HG03159 (cell line): ENCODE results near the gene KCTD18.

ENCODE experiments used
- ATAC-seq: cut with Tn5 transposase; IDR thresholded peaks from one replicate; pipeline ENCODE4 v1.9.1; 2021; ENCODE audit warnings: mild to moderate bottlenecking, moderate library complexity; ENCODE audit not compliant: unreplicated experiment

KCTD18 gene

DNA sequence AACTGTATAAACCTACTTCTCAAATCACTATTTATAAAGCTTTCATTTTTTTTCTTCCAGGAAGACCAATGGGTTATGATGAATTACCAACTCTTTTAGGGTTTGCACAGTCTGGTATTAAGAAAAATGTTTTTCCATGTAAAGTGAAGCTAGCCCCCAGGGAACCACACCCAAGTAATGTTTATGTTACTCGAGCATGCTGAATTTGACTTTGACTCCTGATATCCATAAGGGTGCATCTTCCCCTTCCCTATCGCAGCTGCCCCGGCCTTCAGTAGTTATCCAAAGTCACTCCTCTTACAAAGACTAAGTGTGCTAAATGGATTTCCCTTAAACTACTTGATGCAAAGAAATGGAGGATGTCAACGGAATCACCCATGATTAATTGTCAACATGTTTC lies 21.7 kb downstream of the KCTD18 start:
- no peak for ATAC-seq

DNA sequence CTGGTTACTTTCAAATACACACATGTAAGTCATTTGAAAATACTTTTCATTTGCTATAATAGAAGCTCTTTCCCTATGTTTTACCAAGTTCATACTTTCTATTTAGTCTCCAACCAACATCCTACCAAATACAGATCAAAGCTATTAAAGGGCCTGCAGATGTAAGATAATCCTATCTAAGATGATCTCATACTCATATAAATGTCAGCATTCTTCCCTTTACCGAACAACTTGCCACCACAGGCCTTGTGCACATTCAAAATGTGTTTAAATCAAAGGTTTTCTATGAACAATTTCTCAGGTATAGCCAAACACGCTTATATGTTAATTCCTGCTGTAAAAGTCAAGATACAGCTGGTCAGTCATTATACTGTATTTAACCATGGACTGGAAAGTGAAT lies 23.3 kb downstream of the KCTD18 start:
- no peak for ATAC-seq

DNA sequence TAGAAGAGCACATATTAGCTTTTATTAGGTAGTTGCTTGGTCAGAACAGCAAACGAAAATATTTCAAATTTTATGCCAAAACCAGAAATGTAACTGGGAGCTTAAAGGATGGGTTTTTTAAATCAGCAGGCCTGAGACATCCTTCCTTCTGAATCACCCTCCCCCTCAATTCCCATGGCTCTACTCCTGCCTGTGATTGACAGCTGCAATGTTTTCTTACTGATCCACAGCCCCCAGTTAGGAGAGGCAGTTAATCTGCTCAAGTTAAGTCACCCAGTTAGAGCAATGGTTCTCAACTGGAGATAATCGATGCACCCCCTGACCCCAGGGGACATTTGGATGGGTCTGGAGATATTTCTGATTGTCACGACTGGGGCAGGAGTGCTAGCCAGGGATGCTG lies 24.9 kb downstream of the KCTD18 start:
- no peak for ATAC-seq

DNA sequence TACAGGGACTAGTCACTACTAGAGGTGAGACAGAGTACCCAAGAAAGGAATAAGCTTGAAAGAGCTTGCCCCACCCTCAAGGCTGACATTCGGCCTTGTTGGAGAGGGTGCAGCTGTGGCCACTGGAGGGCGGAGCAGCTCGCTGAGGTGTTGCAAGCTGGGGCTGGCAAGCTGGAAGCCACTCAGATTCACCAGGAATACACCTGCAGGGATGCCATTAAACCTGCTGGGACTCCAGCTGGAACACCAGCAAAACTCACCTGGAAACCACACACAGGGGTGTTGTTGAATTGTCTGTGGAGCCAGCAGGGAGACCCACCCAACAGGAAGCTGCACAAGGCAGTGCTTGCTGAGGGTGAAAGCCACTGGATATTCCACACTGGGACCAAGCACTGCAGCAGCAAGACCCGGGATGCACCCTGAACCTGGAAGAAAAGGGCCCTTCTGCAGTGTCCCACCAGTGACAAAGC lies 26.1 kb downstream of the KCTD18 start:
- ATAC-seq: peak; percentile 71

DNA sequence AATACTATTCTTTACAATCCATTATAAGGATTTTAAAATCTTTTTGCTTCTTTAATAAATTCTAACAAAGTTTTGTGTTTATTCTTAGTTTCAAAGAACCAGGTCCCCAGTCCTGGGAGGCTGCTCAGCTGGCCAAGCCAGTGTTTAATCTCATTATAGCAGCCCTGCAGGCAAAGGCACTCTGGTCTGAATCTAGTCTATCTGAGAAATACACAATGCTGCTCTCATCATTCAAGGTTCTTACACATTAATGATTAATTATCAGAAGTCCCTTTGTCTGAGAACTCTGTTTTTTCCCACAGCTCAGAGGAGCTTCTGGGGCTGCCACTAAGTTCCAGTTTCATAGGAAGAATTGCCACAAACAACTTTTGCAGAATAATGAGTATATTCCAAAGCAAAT lies 27.7 kb downstream of the KCTD18 start:
- ATAC-seq: peak; percentile 43

DNA sequence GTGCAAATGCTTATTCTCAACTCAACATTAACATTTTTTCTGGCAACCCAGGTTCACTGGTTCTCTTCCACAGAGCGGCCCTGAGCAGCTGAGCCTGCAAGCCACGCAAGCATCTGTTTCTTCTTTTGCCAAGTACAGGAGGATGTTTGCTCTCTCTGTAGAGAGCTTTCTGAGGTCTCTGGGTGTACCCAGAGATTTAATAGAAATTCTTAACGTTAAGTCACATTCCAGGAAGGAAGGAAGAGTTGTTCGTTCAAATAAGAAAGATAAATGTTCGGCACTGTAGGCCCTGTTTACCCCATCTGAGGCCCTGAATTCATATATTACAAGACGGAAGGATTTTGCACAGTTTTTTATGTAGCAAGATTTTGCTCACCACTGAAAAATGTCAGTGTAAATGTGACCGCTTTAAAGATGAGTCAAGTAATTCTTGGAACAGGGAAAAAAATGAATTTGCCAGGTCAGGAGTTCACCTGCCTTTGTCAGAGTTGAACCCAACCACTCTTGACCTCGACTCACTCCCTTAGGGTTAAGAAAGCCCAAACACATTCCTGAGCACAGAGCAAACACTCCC lies 30.1 kb downstream of the KCTD18 start:
- ATAC-seq: no peak

DNA sequence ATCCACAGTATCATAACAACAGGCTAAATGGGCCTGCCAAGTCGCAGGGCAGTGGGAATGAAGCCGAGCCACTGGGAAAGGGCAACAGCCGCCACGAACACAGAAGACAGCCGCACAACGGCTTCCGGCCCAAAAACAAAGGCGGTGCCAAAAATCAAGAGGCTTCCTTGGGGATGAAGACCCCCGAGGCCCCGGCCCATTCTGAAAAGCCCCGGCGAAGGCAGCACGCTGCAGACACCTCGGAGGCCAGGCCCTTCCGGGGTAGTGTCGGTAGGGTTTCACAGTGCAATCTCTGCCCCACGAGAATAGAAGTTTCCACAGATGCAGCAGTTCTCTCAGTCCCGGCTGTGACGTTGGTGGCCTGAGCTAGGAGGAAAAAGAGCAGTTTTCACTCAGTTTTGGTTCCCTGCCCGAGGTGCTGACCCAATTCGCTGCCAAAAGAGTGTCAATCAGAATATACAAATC lies 32.2 kb downstream of the KCTD18 start:
- ATAC-seq: no peak

DNA sequence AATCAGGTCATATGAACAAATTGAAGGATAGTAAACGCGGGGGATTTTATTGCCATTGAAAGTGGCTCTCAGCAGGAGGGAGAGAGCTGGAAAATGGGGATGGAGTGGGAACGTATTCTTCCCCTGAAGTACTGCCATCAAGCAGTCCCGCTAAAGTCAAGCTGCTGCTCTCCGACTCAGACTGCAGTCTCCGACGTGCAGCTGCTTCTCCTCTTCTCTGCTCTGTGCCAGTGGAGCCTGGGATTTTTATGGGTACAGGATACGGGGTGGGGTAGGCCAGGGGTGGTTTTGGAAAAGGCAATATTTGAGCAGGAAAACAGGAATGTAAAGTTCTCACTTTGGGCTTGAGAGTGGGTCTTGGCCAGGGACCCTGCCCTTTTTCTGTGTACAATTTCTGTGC lies 33.0 kb downstream of the KCTD18 start:
- ATAC-seq: no peak

DNA sequence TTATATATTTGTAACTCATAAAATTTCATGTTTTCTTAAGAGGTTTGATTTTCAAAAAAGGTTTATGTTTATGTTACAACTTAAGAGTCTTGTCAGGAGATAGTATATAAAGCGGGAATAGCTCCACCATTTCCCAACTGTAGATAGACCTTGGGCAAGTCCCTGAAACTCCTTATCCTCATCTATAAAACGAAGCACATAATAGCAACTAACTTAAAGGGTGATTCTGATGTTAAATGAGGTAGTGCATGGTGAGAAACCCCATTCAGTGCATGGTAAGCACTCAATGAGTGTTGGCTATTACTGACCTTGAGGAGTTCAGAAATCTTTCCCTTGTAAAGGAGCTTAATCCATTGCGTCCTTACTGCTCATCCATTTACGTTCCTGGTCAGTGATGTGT lies 34.1 kb downstream of the KCTD18 start:
- ATAC-seq: no peak

DNA sequence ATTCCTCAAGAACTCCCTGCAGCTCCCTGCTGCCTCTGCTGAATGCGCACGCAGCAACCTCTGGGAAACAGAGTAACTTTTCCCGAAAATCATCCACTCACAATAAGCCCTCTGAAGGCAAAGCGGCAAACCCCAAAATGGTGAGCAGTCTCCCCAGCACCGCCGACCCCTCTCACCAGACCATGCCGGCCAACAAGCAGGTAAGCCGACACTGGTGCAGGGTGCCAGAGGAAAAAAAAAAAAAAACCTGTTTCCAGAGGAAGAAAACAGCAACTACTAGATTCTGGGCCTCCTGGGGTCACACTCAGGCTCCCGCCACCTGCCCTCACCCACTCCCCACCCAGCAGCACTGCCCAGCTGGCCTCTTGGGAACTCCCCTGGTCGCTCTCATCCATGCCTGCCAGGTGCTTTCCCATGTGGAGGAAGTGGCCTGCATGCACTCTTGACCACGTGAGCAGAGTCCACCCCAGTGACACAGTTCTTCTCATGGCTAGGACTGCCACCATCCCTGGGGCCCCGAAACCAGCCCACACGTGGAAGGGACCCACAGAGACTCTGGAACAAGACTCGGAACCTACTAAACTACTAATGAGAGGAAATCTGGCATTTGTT lies 36.9 kb downstream of the KCTD18 start:
- ATAC-seq: no peak

DNA sequence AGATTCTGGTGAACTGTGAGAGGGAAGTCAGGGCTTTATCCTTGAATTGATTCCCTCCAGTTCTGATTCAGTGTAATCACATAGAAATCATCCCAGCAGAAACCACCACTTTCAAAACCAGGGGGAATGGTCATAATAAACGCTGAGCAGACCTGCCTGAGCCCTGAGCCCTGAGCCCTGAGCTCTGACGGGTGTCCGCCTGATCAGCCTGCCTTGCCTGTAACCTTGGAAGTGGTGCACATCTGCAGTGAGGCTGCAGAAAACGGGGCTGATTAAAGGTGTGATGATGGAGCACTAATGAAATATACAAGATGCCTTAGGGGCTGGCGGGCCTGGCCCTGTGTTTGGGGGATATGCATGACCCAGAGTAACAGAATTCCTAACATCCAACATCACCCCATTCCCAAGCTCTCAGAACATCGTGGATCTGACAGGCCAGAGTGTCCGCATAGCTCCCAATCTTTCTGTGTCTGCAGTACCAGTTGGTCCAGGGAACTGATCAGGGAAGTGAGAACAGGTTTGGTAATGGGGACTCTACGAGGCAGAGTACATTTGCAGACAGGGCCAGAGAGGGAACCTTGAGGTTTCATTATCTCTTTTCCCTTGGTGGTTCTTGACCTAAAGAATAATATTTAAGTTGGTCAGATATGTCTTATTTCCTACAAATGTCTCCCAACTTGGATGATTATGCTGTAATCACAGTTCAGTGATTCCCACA lies 37.8 kb downstream of the KCTD18 start:
- ATAC-seq: peak; percentile 12

DNA sequence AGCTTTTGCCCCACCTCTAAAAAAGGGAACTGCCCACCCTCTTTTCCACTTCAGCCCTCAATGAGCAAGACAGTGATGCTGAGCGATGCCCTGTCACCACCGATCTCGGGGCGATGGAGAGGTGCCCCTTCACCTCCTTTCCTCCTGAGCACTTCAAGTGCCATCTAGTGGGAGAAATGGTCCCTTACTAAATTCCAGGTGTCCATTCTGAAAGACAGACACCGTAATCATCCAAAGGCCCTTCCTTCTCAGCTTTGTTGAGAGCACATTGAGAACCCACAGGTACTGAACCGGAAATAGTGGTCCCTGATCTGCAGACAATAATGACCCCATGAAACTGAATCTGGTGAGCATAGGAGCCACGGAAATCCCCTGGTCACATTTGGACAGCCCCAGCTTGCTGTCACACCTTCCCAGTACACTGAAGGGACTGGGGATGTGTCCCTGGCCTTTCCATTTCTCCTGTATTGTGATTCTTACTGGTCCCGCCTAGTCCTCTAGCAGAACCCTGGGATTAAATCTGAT lies 38.5 kb downstream of the KCTD18 start:
- ATAC-seq: peak; percentile 82

DNA sequence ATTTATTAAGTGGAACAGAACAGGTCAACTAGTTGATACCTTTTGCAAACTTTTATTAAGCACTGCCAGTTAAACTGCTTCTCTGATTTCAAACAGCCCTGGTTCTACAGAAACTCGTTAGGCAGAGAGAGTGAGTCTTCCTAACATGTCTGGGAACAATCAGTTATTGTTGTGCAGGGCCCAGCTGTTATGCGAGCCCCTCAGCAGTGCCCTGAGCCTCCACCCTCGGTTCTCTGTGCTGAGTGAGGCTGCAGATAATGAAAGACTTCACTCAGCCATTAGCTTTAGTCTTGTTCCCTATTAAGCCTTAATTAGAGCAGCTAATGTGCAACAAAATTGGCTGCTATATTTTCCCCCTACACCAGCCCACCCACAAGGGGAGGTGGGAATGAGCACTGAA lies 39.6 kb downstream of the KCTD18 start:
- ATAC-seq: no peak

DNA sequence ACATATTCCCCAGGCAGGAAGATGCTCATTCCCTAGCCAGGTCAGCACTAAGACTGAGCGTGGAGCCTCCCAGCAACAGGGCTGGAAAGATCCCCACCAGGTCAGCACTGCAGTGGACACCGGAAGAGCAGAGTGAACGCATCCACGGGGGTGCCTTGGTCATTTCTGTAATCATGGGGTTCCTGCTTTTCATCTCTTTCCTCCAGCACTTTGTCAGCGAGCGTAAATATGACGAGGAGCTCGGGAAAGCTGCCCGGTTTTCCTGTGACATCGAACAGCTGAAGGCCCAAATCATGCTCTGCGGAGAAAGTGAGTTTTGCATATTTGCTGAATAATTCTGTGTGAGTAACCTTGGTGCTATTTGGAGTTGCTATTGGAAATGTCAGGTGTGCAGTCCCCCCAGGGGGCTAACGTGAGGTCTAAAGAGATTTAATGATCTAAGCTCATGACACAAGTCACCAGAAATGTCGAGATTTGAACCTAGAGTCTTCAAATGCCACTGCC lies 40.1 kb downstream of the KCTD18 start:
- ATAC-seq: no peak

DNA sequence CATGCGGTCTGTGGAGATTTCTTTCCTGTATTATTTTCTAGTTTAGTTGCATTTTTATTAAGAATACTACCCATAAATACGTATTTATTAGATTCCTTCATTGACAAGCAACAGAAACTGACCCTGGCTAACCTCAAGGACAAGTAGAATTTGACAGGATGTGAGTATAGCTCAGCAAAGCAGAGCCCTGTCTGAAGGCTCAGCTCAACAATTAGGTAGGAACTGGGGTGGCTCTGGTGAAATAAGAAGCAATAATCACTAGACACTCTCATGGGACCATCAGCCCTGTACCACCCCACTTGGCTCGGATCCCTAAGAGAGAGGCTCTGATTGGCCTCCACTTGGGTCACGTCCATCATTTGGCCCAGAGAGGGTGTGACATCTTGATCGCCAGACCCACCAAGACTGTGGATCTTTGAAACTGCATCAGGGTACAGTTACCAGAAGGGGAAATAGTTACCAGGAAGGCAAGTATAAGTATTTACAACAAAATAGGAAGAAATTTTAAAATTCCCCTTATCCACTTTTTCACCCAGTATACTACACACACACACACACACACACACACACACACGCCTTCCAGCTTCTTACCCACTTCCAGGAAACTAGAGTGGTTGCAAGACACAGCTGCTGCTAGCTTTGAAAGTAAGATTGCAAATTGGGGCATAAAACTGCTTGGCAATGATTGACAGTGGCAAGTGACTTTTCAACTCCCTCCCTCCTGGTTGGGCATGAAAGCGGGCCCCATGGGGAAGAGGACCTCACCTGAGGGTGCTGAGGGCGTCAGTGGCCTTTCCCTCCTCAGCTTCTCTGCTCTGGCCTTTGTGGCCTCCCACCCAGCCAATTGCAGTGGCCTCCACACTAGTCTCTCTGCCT lies 41.8 kb downstream of the KCTD18 start:
- ATAC-seq: no peak

DNA sequence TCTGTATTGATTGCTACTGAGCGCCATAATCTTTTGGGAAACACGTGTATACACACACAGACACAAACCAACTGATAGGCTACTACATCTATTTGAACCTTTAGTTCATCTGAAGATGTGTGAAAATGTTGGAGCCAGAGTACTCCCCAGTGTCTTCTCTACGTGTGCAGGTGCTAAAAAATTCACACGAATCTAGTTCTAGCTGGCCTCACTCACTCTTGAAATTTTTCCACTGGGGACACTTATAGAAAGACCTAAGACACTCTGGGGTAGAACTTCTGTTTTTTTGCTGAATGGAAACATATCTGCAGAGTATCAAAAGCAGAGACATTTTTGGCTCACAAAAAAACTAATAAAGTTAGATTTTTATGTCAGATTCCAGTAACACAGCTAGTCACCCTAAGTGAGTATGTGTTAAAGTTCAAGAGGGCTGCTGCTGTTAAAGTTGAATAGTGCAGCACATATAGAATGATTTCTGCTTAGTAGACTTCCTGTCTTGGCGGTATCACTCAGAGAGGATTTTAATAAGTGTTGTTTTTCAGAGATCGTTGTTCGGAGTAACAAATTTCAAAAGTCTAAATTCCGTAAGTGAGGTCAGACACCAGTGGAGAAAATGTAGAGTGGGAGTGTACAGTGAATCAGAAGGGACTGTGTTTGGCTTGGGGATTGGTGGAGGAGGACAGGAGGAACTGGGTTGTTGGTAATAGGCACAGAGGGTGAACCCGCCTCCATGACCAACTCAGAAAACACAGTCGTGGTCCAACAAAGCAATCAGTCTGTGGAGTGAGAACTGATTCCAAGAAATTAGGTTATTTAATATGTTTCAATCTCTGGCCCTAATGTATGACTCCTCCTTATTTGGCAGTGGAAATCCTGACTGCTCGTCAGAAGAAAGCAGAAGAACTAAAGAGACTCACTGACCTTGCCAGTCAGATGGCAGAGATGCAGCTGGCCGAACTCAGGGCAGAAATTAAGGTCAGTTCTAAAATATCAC lies 43.1 kb downstream of the KCTD18 start:
- no peak for ATAC-seq

DNA sequence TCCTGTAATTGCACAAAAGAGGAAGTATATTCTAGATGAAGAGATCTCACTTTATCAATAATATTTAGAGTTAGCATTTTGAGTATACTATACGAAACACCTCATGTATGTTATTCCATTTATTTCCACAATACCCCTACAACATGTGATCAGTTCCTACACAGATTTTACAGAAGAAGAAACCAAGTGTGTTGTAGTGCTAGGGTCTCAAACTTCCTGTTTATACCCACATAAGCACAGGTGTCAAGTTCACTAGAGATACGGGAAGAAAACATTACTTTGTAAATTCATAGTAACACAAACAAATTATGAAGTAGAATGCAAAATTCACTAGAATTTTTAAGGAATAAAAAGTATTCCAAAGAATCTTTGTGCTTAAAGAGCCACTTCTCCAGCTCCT lies 46.4 kb downstream of the KCTD18 start:
- ATAC-seq: no peak

DNA sequence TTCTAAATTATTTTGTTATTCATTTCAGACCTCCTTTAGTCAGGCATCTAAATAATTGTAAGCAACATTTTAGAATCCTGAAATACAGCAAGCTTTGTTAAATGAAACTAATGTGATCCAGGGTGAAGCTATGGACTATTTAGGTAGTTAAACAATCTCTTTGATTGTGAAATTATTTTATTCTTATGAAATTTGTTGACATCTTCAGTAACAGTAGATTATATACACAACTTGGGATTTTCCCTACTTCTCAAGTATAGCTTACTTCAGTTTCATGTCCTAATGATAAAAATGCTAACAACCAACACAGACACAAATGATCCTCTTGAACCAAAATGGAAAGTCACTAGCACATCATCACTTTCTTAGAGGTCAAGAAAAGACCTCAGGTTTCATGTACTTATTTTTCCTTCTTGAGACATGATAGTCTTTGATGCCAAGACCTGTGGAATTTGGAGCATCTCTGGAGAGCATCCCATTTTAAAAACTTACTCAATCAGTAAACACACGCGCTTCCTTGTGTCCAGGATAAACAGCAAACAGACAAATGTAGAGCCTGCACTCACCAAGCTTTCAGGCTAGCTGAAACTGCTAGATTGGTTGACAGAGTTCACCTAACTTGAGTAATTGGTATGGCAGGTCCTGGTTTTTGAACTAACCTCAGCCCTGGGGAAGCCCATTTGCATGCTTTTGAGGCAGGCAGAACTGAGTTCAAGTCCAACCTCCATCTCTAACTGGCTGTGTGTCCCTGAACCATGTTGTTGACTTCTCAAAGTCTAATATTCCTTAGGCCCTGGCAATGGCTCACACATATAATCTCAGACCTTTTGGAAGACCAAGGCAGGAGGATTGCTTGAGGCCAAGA lies 47.8 kb downstream of the KCTD18 start:
- no peak for ATAC-seq

DNA sequence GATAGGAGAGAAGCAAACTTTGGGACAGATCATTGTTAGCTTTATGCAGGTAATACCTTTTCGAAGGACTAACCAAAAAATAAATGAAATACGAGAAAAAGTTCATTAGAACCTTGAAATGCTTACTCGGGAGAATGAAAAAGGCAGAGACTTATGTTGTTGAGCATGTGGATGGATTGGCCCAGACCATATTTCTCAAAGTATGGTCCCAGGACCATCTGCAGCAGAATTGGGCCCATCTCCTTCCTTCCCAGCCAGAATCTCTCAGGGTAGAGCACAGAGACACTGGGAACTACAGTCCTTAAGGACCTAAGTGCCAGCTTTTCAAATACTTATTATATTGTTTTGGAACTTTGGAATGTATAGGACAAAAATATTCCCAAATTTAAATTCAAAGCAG lies 50.8 kb downstream of the KCTD18 start:
- no peak for ATAC-seq
